IMR-90 (cell line): ENCODE measurements around the gene NRDC. TPM values are rescaled to one million over a fixed set of nuclear protein-coding genes. Genes with fewer than 3 reads are reported as not detected.

Experiments
- ATAC-seq: fragments of 200-7000 bp; cut with Tn5 transposase; 2 replicates; pipeline ENCODE4 v1.9.1; 2020; ENCODE audit warnings: low read depth, mild to moderate bottlenecking, moderate library complexity
- BruUV-seq: library from RNA; stranded (reverse); fragments of 400-500 nt; replicated peaks from 2 replicates; lab custom pipeline; 2021; lab: Mats Ljungman, UMichigan
- CTCF ChIA-PET: fragments of 300-600 bp; formaldehyde crosslinking; extraction: SDS; loops from one replicate; lab custom pipeline; 2021; ENCODE audit warnings: antibody characterized with exemption; lab: Yijun Ruan, JAX
- POLR2A ChIA-PET: fragments of 300-600 bp; sonication (Branson Sonifier 250); formaldehyde crosslinking; loops from one replicate; lab custom pipeline; 2022; ENCODE audit warnings: antibody characterized with exemption; ENCODE audit not compliant: unreplicated experiment; lab: Charles Lee
- DNase-seq: peaks from one replicate; pipeline ENCODE4 v3.0.0; 2013
- H2AFZ ChIP-seq: replicated peaks from 2 replicates; pipeline ENCODE3; 2013; ENCODE audit warnings: low read length, mild to moderate bottlenecking; ENCODE audit not compliant: poor library complexity
- H2AK5ac ChIP-seq: 2 replicates; pipeline ENCODE4 v1.6.1; 2013; ENCODE audit warnings: low read depth, low read length, inconsistent platforms
- H2AK9ac ChIP-seq: replicated peaks from 2 replicates; pipeline ENCODE3; 2013; ENCODE audit warnings: mild to moderate bottlenecking, low read depth, low read length, moderate library complexity; ENCODE audit not compliant: poor library complexity
- H2BK120ac ChIP-seq: 2 replicates; pipeline ENCODE4 v1.6.1; 2013; ENCODE audit warnings: low read depth, low read length, inconsistent platforms
- H2BK15ac ChIP-seq: 3 replicates; pipeline ENCODE4 v1.6.1; 2013; ENCODE audit warnings: low read depth, low read length, inconsistent platforms
- H2BK20ac ChIP-seq: 2 replicates; pipeline ENCODE4 v1.6.1; 2013; ENCODE audit warnings: low read depth, mild to moderate bottlenecking, inconsistent platforms, low read length, moderate library complexity
- H2BK5ac ChIP-seq: 2 replicates; pipeline ENCODE4 v1.6.1; 2013; ENCODE audit warnings: mild to moderate bottlenecking, low read depth, low read length, inconsistent platforms; ENCODE audit not compliant: poor library complexity, severe bottlenecking
- H3K14ac ChIP-seq: replicated peaks from 2 replicates; pipeline ENCODE4 v1.6.1; 2013; ENCODE audit warnings: low read depth, low read length, inconsistent platforms
- H3K18ac ChIP-seq: 2 replicates; pipeline ENCODE4 v1.6.1; 2013; ENCODE audit warnings: low read depth, low read length, control low read depth
- H3K23ac ChIP-seq: 2 replicates; pipeline ENCODE4 v1.6.1; 2013; ENCODE audit warnings: low read depth, low read length, inconsistent platforms
- H3K27ac ChIP-seq: 2 replicates; pipeline ENCODE4 v1.5.1; 2013; ENCODE audit warnings: mild to moderate bottlenecking, control low read depth, low read length; ENCODE audit not compliant: insufficient read depth
- H3K27me3 ChIP-seq: 2 replicates; pipeline ENCODE4 v1.6.1; 2013; ENCODE audit warnings: low read length; ENCODE audit not compliant: control insufficient read depth, insufficient read depth
- H3K36me3 ChIP-seq: 2 replicates; pipeline ENCODE4 v1.6.1; 2013; ENCODE audit warnings: low read length, mixed read lengths; ENCODE audit not compliant: control insufficient read depth, insufficient read depth
- H3K4ac ChIP-seq: 2 replicates; pipeline ENCODE4 v1.6.1; 2013; ENCODE audit warnings: low read depth, low read length, inconsistent platforms
- H3K4me1 ChIP-seq: 2 replicates; pipeline ENCODE4 v1.6.1; 2013; ENCODE audit warnings: low read length, mixed read lengths; ENCODE audit not compliant: control insufficient read depth, insufficient read depth
- H3K4me2 ChIP-seq: 2 replicates; pipeline ENCODE4 v1.6.1; 2013; ENCODE audit warnings: low read depth, mild to moderate bottlenecking, control low read depth, low read length, moderate library complexity
- H3K4me3 ChIP-seq: 2 replicates; pipeline ENCODE4 v1.5.1; 2013; ENCODE audit warnings: low read depth, mild to moderate bottlenecking, control low read depth, low read length, moderate library complexity; ENCODE audit not compliant: insufficient read depth
- H3K56ac ChIP-seq: 2 replicates; pipeline ENCODE4 v1.6.1; 2013; ENCODE audit warnings: low read length, inconsistent platforms; ENCODE audit not compliant: insufficient read depth; ENCODE audit errors: extremely low read depth
- H3K79me1 ChIP-seq, 2 experiments: 2 replicates each; pipeline ENCODE4 v1.6.1; 2013; ENCODE audit warnings: low read length in 2 of 2, inconsistent platforms in 1 of 2, low read depth in 1 of 2
- H3K9ac ChIP-seq: 2 replicates; pipeline ENCODE4 v1.6.1; 2013; ENCODE audit warnings: low read depth, low read length, control low read depth
- H3K9me1 ChIP-seq: 2 replicates; pipeline ENCODE4 v1.6.1; 2013; ENCODE audit warnings: low read length, inconsistent platforms; ENCODE audit not compliant: insufficient read depth
- H3K9me3 ChIP-seq: 2 replicates; pipeline ENCODE4 v1.6.1; 2013; ENCODE audit warnings: low read length; ENCODE audit not compliant: control insufficient read depth, insufficient read depth
- H4K20me1 ChIP-seq: 2 replicates; pipeline ENCODE4 v1.6.1; 2013; ENCODE audit warnings: low read length, inconsistent platforms; ENCODE audit not compliant: insufficient read depth
- H4K5ac ChIP-seq: 2 replicates; pipeline ENCODE4 v1.6.1; 2013; ENCODE audit warnings: mild to moderate bottlenecking, low read depth, low read length, control low read depth
- H4K8ac ChIP-seq, 2 experiments: 2 replicates each; pipeline ENCODE4 v1.6.1; 2013; ENCODE audit warnings: low read depth in 2 of 2, low read length in 2 of 2, control low read depth in 1 of 2, inconsistent platforms in 1 of 2
- H4K91ac ChIP-seq: 2 replicates; pipeline ENCODE4 v1.6.1; 2013; ENCODE audit warnings: low read depth, low read length, inconsistent platforms; ENCODE audit not compliant: insufficient read depth
- CHD1 ChIP-seq: IDR thresholded peaks from 2 replicates; pipeline ENCODE4 v1.6.1; 2012; ENCODE audit warnings: low read depth, low read length, improper control_type of control experiment
- POLR2A ChIP-seq: IDR thresholded peaks from 2 replicates; pipeline ENCODE4 v1.6.1; 2012; ENCODE audit warnings: mild to moderate bottlenecking, low read depth, low read length
- RAD21 ChIP-seq: IDR thresholded peaks from 2 replicates; pipeline ENCODE4 v1.6.1; 2012; ENCODE audit warnings: low read length, improper control_type of control experiment
- dilution Hi-C: fragments of 300-500 bp; cut with HindIII; formaldehyde crosslinking; loops from one replicate; pipeline ENCODE4 v1.14.3; 2018; ENCODE audit warnings: low sequenced_read_pairs; ENCODE audit not compliant: unreplicated experiment
- in situ Hi-C: fragments of 300-500 bp; cut with MboI; formaldehyde crosslinking; loops from 3 replicates; pipeline ENCODE4 v1.14.3; 2019; ENCODE audit warnings: low sequenced_read_pairs, inconsistent platforms, mixed read lengths
- intact Hi-C: fragments of 100-400 bp; cut with micrococcal nuclease; formaldehyde crosslinking; loops from 2 replicates; pipeline ENCODE4 v1.10.0; 2022
- polyA plus RNA-seq, 3 experiments: library from polyadenylated mRNA; depleted of rRNA; stranded (reverse); fragments of >200 nt; gene quantifications; 2 replicates each; pipeline ENCODE4 v1.2.3, GENCODE V29; 2012; ENCODE audit warnings: low replicate concordance in 1 of 3
- total RNA-seq: library from RNA; depleted of rRNA; stranded (reverse); fragments of >200 nt; gene quantifications from 2 replicates; pipeline ENCODE4 v1.2.3, GENCODE V29; 2012

NRDC gene
- total and polyA plus RNA-seq, 2 of the 4 experiments (the other 2 are of a cell fraction) = 75.8 to 84.7 TPM

GRCh38 chr1:51875836-51876235 lies 2.7 kb downstream of the NRDC start:
- H3K4ac ChIP-seq = no peak overlapping the region
- peaks cover 11% of the 10 kb centered on the region for H3K9me1 ChIP-seq
- DNase-seq (no peak), ATAC-seq (no peak)
- in situ Hi-C loops = loop anchor here (25.0 kb wide), 1 partner anchor 411 kb away; no protein-coding TSS in a partner anchor
- CTCF ChIA-PET = interaction anchor here (1.4 kb wide), 1 partner anchor 21 kb away, joined by 4 read pairs; no protein-coding TSS in a partner anchor
- dilution Hi-C loops = no loop called here
- no peak overlapping the region for H4K5ac ChIP-seq
- POLR2A ChIA-PET = no interaction called here
- no peak overlapping the region for H2BK15ac ChIP-seq
- H3K27ac ChIP-seq = no peak overlapping the region
- H3K56ac ChIP-seq = no peak overlapping the region
- peaks cover 2 to 60% of the 10 kb centered on the region in 2 experiments; a peak in 3 of 4 replicates for H3K79me1 ChIP-seq
- H3K4me3 ChIP-seq = no peak overlapping the region
- no peak overlapping the region for H2BK5ac ChIP-seq
- intact Hi-C loops = no loop called here
- H3K4me1 ChIP-seq = peaks cover 5% of the 10 kb centered on the region; the same call in 1 of the 2 replicates
- H3K18ac ChIP-seq = no peak overlapping the region
- no peak overlapping the region for H2BK120ac ChIP-seq
- no peak overlapping the region for H2AK9ac ChIP-seq
- H3K14ac ChIP-seq = no peak overlapping the region
- H4K20me1 ChIP-seq = peaks cover 43% of the 10 kb centered on the region
- TF ChIP-seq CHD1 (no peak), RAD21 (no peak), POLR2A (no peak)
- H3K9ac ChIP-seq = no peak overlapping the region
- H3K36me3 ChIP-seq = peaks cover 5% of the 10 kb centered on the region
- no peak overlapping the region for H2AK5ac ChIP-seq
- H3K4me2 ChIP-seq = peak overlapping the region; percentile 16; the same call in 1 of the 2 replicates
- no peak overlapping the region for H3K23ac ChIP-seq
- no peaks in the 10 kb centered on the region for H3K27me3 ChIP-seq
- no peak overlapping the region for H4K91ac ChIP-seq
- BruUV-seq = no TSS peak
- no peaks in the 10 kb centered on the region for H3K9me3 ChIP-seq
- no peak overlapping the region for H2BK20ac ChIP-seq
- H4K8ac ChIP-seq = no peak overlapping the region
- no peak overlapping the region for H2AFZ ChIP-seq
